ENCODE data around the gene MAN1C1.

Gene MAN1C1

GRCh38 chr1:25575191-25575590 is 41.4 kb upstream of the MAN1C1 start:
- H3K27ac ChIP-seq, result no peak overlapping the region
- no peak for TF ChIP-seq CTCF (IDR thresholded peaks at IDR 0.05)
- no peak for DNase-seq (ENCODE audit: low spot score)
- no peak overlapping the region for H3K4me3 ChIP-seq

DNA sequence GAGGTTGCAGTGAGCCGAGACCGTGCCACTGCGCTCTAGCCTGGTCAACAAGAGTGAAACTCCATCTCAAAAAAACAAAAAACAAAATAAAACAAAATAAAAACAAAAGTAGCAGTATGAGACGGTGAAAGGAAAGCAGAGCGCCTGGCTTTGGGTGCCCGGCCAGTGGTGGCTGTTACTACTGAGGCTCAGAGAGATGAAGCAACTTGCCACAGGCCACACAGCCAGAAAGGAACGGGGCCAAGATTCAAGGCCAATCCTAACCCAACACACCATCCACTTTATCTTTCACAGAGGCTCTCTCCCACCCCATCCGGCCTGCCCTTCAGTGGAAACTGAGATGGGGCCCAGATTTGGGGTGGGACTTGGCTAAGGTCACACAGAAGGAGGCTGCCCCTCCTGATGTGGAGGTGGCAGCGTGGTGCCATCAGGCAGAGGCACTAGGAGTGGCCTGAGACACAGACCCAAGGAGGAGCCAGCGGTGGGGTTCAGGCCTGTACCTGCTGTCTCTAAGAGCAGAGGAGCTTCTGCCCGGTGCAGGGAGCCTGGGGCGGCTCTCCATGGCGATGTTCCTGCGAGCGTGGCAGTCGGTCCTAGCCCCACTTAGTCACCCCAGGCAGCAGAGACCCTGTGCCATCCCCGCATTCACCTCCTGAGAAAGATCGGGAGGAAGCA is 40.0 kb upstream of the MAN1C1 start:
- no peak overlapping the region for H3K27ac ChIP-seq
- no peak for DNase-seq (ENCODE audit: low spot score)
- TF ChIP-seq CTCF (IDR thresholded peaks at IDR 0.05), result no peak
- no peak overlapping the region for H3K4me3 ChIP-seq

DNA sequence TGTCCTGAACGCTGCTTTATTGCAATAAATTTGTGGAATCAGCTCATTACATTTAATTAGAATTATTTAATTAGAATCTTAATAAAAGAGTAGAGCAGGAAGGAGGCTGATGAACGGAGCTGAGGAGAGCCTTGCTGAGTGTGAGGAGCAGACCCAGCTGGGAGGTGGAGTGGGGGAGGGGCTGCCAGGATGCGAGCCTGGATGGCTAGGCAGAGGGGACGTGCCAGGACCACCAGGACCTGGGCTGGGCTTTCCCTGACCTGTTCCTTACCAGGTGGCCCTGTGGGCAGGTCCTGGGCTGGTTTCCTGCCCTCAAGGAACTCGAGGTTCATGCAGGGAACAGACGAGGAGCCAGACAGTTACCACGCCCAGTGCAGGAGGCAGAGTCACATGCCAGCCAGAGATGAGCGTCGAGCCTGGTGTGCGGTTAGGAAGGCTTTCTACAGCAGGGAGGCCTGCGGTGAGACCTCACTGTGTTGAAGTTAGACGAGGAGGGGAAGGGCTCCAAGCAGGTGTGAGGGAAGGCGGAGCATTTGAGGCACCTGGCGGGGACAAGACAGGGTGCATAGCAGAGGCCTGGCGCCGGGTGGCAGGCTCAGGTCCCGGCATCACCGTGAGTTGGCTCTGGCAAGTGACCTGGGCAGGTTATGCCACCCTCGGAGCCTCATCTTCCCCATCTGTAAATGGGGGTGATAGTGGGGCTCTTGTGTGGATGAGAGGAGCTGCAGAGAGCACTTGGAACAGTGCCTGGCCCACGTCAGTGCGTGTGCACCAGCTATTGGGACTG is 39.3 kb upstream of the MAN1C1 start:
- no peak overlapping the region for H3K4me3 ChIP-seq
- TF ChIP-seq CTCF (IDR thresholded peaks at IDR 0.05), result no peak
- no peak overlapping the region for H3K27ac ChIP-seq
- DNase-seq (ENCODE audit: low spot score), result no peak

DNA sequence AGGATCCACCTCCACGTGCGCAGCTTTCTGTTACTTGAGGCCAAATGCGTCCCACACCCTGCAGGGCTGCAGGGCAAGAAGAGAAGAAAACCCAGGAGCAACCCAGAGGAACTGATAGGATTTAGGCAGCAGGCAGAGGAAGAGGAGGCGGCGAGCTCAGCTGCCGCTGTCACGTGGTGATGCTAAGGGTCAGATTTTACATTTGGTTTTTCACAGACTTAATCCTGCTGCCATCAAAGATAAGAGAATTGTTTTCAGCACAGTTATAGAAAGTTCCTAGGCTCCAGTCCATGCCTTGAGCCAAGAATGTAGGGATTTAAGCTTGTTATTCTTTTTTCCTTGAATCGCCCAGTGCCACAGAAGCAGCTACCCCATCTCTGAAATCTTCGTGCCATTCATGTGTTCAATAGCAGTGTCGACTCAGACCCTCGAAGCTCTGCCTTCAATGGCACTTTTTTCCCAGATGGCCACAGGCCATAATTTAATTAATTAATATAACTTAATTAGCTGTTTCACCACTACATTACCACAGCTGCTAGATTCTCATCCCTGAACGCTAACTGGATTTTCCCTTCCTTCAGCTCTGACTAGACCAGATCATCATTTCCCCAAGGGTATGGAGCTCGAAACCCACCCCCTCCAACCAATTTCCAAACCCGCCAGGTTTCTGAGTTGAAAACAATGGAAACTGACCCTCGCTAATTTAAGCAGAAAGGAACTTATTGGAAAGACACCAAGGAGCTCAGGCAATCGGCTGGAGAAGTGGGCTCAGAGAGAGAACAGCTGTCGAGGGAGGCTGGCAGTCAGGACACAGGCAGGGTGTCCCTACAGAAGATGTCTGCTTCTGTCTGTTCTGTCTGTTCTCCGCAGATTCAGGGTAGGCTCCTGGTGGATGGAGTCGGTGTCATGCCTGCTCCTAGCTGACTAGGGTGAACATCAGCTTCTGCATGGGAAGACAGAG is 37.0 kb upstream of the MAN1C1 start:
- Histone ChIP-seq H3K27ac (no peak overlapping the region), H3K4me3 (no peak overlapping the region)
- DNase-seq (ENCODE audit: low spot score), result no peak
- no peak for TF ChIP-seq CTCF (IDR thresholded peaks at IDR 0.05)

- DNase-seq (ENCODE audit: low spot score), result no peak
- Histone ChIP-seq H3K27ac (no peak overlapping the region), H3K4me3 (no peak overlapping the region)
- TF ChIP-seq CTCF (IDR thresholded peaks at IDR 0.05), result no peak
These were observed 35.7 kb upstream of the MAN1C1 start for GRCh38 chr1:25580927-25581326.

- H3K27ac ChIP-seq, result no peak overlapping the region
- H3K4me3 ChIP-seq, result no peak overlapping the region
- DNase-seq (ENCODE audit: low spot score), result no peak
- TF ChIP-seq CTCF (IDR thresholded peaks at IDR 0.05), result no peak
These were observed 34.8 kb upstream of the MAN1C1 start for GRCh38 chr1:25581764-25582163.

All from coronary artery (tissue), 2 donors.